Endothelial cell of umbilical vein (primary cell): ENCODE data around the gene KIAA1217. TPM values are rescaled to one million over a fixed set of nuclear protein-coding genes. Genes with fewer than 3 reads are reported as not detected.

ENCODE experiments used
- BruUV-seq: library from RNA; stranded (reverse); fragments of 400-500 nt; replicated peaks from 2 replicates; lab custom pipeline; 2021; lab: Mats Ljungman, UMichigan
- CTCF ChIA-PET: fragments of 300-600, 350-600 bp; sonication (Branson Sonifier 250); formaldehyde crosslinking; loops from one replicate; lab custom pipeline; 2021; ENCODE audit warnings: antibody characterized with exemption, inconsistent platforms; lab: Charles Lee
- POLR2A ChIA-PET: fragments of 300-600, 350-600 bp; sonication (Branson Sonifier 250); formaldehyde crosslinking; loops from one replicate; lab custom pipeline; 2021; ENCODE audit warnings: antibody characterized with exemption, inconsistent platforms; lab: Charles Lee
- DNase-seq: peaks from one replicate; pipeline ENCODE4 v3.0.0-alpha.2; 2011; ENCODE audit warnings: low read depth, low spot score
- FAIRE-seq: peaks from 2 replicates; lab custom pipeline; 2011; peaks lifted over from hg19 to GRCh38; lab: Jason Lieb, UNC
- H2AFZ ChIP-seq: 2 replicates; pipeline ENCODE4 v1.6.0; 2012; ENCODE audit warnings: low read depth, low read length, control low read depth, inconsistent platforms
- H3K27ac ChIP-seq: 2 replicates; pipeline ENCODE4 v1.5.1; 2011; ENCODE audit warnings: low read depth, mild to moderate bottlenecking, control low read depth, low read length, moderate library complexity; ENCODE audit not compliant: insufficient read depth
- H3K27me3 ChIP-seq, 2 experiments: 2 replicates each; pipeline versions ENCODE4 v1.6.0 to v1.6.1; 2011; ENCODE audit warnings: low read length in 2 of 2, mixed read lengths in 1 of 2; ENCODE audit not compliant: control insufficient read depth in 2 of 2, insufficient read depth in 2 of 2
- H3K36me3 ChIP-seq, 2 experiments: 2 replicates in 1 of 2; 3 replicates in 1 of 2; pipeline ENCODE4 v1.5.1; 2011; ENCODE audit warnings: low read length in 2 of 2, mild to moderate bottlenecking in 1 of 2, moderate library complexity in 1 of 2; ENCODE audit not compliant: control insufficient read depth in 2 of 2, insufficient read depth in 2 of 2; ENCODE audit errors: extremely low read depth in 1 of 2
- H3K4me1 ChIP-seq: 3 replicates; pipeline ENCODE4 v1.5.1; 2011; ENCODE audit warnings: mild to moderate bottlenecking, low read length; ENCODE audit not compliant: control insufficient read depth, insufficient read depth; ENCODE audit errors: extremely low read depth
- H3K4me2 ChIP-seq: 2 replicates; pipeline ENCODE4 v1.6.1; 2011; ENCODE audit warnings: low read length, control low read depth, mixed read lengths; ENCODE audit not compliant: insufficient read depth
- H3K4me3 ChIP-seq, 3 experiments: fragments of 200-600 bp in 1 of 3; sonication (generic), shearing (Covaris generic) in 1 of 3; replicated peaks in 1 of 3; 2 replicates each; pipeline ENCODE4 v1.5.1; 2011 to 2016; ENCODE audit warnings: control low read depth in 3 of 3, low read length in 3 of 3, mild to moderate bottlenecking in 2 of 3, inconsistent platforms in 1 of 3, low read depth in 1 of 3, moderate library complexity in 1 of 3; ENCODE audit not compliant: insufficient read depth in 1 of 3
- H3K79me2 ChIP-seq: 2 replicates; pipeline ENCODE4 v1.6.0; 2012; ENCODE audit warnings: low read length, inconsistent platforms; ENCODE audit not compliant: control insufficient read depth, insufficient read depth
- H3K9ac ChIP-seq: replicated peaks from 2 replicates; pipeline ENCODE3; 2011; ENCODE audit warnings: low read length, control low read depth; ENCODE audit not compliant: insufficient read depth; ENCODE audit errors: extremely low read depth
- H3K9me1 ChIP-seq: replicated peaks from 3 replicates; pipeline ENCODE4 v1.6.0; 2011; ENCODE audit warnings: mild to moderate bottlenecking, low read length; ENCODE audit not compliant: control insufficient read depth, insufficient read depth; ENCODE audit errors: extremely low read depth
- H3K9me3 ChIP-seq: replicated peaks from 2 replicates; pipeline ENCODE4 v1.5.1; 2012; ENCODE audit warnings: low read length, inconsistent platforms; ENCODE audit not compliant: control insufficient read depth, insufficient read depth
- H4K20me1 ChIP-seq: replicated peaks from 2 replicates; pipeline ENCODE3; 2011; ENCODE audit warnings: mild to moderate bottlenecking, low read length; ENCODE audit not compliant: control insufficient read depth, insufficient read depth; ENCODE audit errors: extremely low read depth
- EZH2 ChIP-seq: IDR thresholded peaks from 2 replicates; pipeline ENCODE4 v1.6.1; 2012; ENCODE audit warnings: borderline replicate concordance, low read depth, mild to moderate bottlenecking, moderate library complexity, low read length, inconsistent platforms; ENCODE audit not compliant: severe bottlenecking
- FOS ChIP-seq: IDR thresholded peaks from 2 replicates; pipeline ENCODE4 v1.6.1; 2011; ENCODE audit warnings: mild to moderate bottlenecking, low read length, moderate library complexity, borderline replicate concordance; ENCODE audit not compliant: insufficient read depth
- GATA2 ChIP-seq: IDR thresholded peaks from 2 replicates; pipeline ENCODE4 v1.7.0; 2011; ENCODE audit warnings: low read depth, mild to moderate bottlenecking, moderate library complexity, mixed read lengths, low read length; ENCODE audit not compliant: insufficient read length, insufficient read depth
- JUN ChIP-seq: IDR thresholded peaks from 2 replicates; pipeline ENCODE4 v1.6.1; 2011; ENCODE audit warnings: borderline replicate concordance, low read depth; ENCODE audit not compliant: insufficient read length, insufficient read depth
- MYC ChIP-seq: IDR thresholded peaks from one replicate; pipeline ENCODE4 v1.6.1; 2011; ENCODE audit warnings: mild to moderate bottlenecking, low read depth, low read length
- POLR2A ChIP-seq: IDR thresholded peaks from 2 replicates; pipeline ENCODE4 v1.6.1; 2012; ENCODE audit warnings: low read depth, mild to moderate bottlenecking, control low read depth, low read length
- POLR2AphosphoS5 ChIP-seq: IDR thresholded peaks from 2 replicates; pipeline ENCODE4 v1.6.1; 2012; ENCODE audit warnings: low read depth, mild to moderate bottlenecking, control low read depth, low read length, moderate library complexity; ENCODE audit not compliant: insufficient read depth
- dilution Hi-C: fragments of 300-500 bp; cut with MboI; formaldehyde crosslinking; loops from one replicate; pipeline ENCODE4 v1.15.0; 2019; ENCODE audit warnings: low sequenced_read_pairs; ENCODE audit not compliant: extremely low pct_ligation_motif_present
- intact Hi-C: fragments of 100-400 bp; cut with micrococcal nuclease; formaldehyde crosslinking; loops from one replicate; pipeline ENCODE4 v1.10.0; 2022
- polyA plus RNA-seq, 4 experiments: library from polyadenylated mRNA; depleted of rRNA in 3 of 4; stranded (reverse) in 3 of 4; unstranded in 1 of 4; fragments of >200 nt; gene quantifications; 2 replicates each; pipeline versions ENCODE4 v1.2.1 to v1.2.3, GENCODE V29; 2011 to 2012; ENCODE audit warnings: missing spikeins in 1 of 4
- total RNA-seq: library from RNA; stranded (reverse); gene quantifications from 2 replicates; pipeline ENCODE4 v1.2.3, GENCODE V29; 2021
- TF ChIP-seq, protein P1 (sequence below), 2 donors: IDR thresholded peaks; 1 replicate in 1 of 2; 2 replicates in 1 of 2; pipeline ENCODE4 v1.5.1; 2011; ENCODE audit warnings: low read length in 2 of 2, mild to moderate bottlenecking in 2 of 2, moderate library complexity in 2 of 2, control low read depth in 1 of 2, inconsistent platforms in 1 of 2, low read depth in 1 of 2; ENCODE audit not compliant: insufficient read depth in 1 of 2; ENCODE audit errors: extremely low read depth in 1 of 2
- TF ChIP-seq, protein P2 (sequence below): IDR thresholded peaks from 2 replicates; pipeline ENCODE4 v1.6.1; 2011; ENCODE audit not compliant: insufficient read depth, insufficient read length

The KIAA1217 gene
- total and polyA plus RNA-seq, 2 donors (not counting 3 experiments of a cell fraction or from before 2014, with no cell fraction given), result 0.83 to 10.3 TPM

DNA sequence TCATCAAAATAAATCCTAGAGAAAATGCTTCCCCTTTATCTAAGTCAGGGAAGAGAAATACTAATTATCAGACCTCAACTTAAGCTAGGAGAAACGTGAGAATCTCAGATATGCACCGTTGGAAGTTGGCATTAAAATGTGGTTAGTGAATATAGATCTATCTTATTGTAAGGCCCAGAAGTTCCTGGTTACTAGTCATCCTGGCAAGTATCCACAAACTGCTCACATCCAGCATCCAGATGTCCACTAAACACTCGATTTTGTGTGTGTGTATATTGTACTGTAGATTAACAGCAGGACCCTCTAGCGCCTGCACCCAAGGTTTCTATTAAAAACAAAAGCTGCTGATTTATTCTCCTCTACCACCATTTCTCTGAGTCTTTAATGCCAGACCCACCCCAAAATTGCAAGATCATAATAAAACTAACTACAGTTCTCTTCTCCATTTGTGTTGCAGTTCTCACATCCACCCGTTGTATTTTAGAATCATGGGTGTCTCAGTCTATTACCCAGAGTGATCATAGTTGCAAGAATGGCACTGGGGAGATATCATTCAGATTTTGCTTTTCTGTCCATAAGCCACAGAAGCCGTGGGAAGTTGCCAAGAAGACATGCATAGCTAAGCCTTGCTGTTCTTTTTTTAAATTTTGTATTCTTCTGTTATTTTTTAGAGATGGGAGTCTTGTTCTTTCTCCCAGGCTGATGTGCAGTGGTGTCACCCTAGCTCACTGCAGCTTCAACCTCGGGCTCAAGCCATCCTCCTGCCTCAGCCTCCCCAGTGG lies 165.4 kb downstream of the KIAA1217 start:
- Histone ChIP-seq H3K9ac (no peak overlapping the region), H3K9me3 (no peaks in the 10 kb centered on the region), H3K36me3 (no peaks in the 10 kb centered on the region), H3K79me2 (no peaks in the 10 kb centered on the region), H3K27me3 (no peaks in the 10 kb centered on the region), H3K9me1 (no peaks in the 10 kb centered on the region), H3K4me2 (no peak overlapping the region), H3K4me3 (no peak overlapping the region), H3K4me1 (no peaks in the 10 kb centered on the region), H3K27ac (no peak overlapping the region), H2AFZ (no peak overlapping the region), H4K20me1 (no peaks in the 10 kb centered on the region)
- ChIA-PET CTCF (no interaction called here), POLR2A (no interaction called here)
- dilution Hi-C loops (no loop called here), intact Hi-C loops (no loop called here)
- FAIRE-seq (no peak), DNase-seq (no peak)
- BruUV-seq, result no TSS peak
- TF ChIP-seq EZH2, result no peak
- no peak for TF ChIP-seq GATA2
- no peak for TF ChIP-seq POLR2AphosphoS5
- TF ChIP-seq JUN, result no peak
- TF ChIP-seq, protein P1, sequence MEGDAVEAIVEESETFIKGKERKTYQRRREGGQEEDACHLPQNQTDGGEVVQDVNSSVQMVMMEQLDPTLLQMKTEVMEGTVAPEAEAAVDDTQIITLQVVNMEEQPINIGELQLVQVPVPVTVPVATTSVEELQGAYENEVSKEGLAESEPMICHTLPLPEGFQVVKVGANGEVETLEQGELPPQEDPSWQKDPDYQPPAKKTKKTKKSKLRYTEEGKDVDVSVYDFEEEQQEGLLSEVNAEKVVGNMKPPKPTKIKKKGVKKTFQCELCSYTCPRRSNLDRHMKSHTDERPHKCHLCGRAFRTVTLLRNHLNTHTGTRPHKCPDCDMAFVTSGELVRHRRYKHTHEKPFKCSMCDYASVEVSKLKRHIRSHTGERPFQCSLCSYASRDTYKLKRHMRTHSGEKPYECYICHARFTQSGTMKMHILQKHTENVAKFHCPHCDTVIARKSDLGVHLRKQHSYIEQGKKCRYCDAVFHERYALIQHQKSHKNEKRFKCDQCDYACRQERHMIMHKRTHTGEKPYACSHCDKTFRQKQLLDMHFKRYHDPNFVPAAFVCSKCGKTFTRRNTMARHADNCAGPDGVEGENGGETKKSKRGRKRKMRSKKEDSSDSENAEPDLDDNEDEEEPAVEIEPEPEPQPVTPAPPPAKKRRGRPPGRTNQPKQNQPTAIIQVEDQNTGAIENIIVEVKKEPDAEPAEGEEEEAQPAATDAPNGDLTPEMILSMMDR (IDR thresholded peaks at IDR 0.05; ENCODE audit: extremely low read depth in 1 of 2, insufficient read depth in 1 of 2, low read depth in 1 of 2, low read length in 2 of 2), result no peak
- TF ChIP-seq, protein P2, sequence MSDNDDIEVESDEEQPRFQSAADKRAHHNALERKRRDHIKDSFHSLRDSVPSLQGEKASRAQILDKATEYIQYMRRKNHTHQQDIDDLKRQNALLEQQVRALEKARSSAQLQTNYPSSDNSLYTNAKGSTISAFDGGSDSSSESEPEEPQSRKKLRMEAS, result no peak
- TF ChIP-seq POLR2A, result no peak
- TF ChIP-seq FOS, result no peak
- TF ChIP-seq MYC, result no peak
